Bronchial epithelial cell (primary cell): ENCODE measurements around the gene OXGR1. TPM values are rescaled to one million over a fixed set of nuclear protein-coding genes. Genes with fewer than 3 reads are reported as not detected.

Source experiments
- DNase-seq: peaks from one replicate; pipeline ENCODE4 v3.0.0-alpha.2; 2010; ENCODE audit warnings: low read depth
- FAIRE-seq: peaks from 2 replicates; lab custom pipeline; 2011; peaks lifted over from hg19 to GRCh38; lab: Jason Lieb, UNC
- H3K27me3 ChIP-seq: 2 replicates; pipeline ENCODE4 v1.5.1; 2011; ENCODE audit warnings: low read length; ENCODE audit not compliant: control insufficient read depth, insufficient read depth
- H3K36me3 ChIP-seq: 2 replicates; pipeline ENCODE4 v1.5.1; 2011; ENCODE audit warnings: low read length; ENCODE audit not compliant: control insufficient read depth, insufficient read depth
- H3K4me3 ChIP-seq: 2 replicates; pipeline ENCODE4 v1.5.1; 2011; ENCODE audit warnings: mild to moderate bottlenecking, low read depth, low read length, control low read depth
- CTCF ChIP-seq: IDR thresholded peaks from 2 replicates; pipeline ENCODE4 v1.5.1; 2011; ENCODE audit warnings: mild to moderate bottlenecking, moderate library complexity, low read length, control low read depth, inconsistent platforms; ENCODE audit not compliant: insufficient read depth, severe bottlenecking
- total RNA-seq: library from RNA; depleted of rRNA; stranded (reverse); fragments of >200 nt; gene quantifications from 2 replicates; pipeline ENCODE4 v1.2.1, GENCODE V29; 2014

The OXGR1 gene
- total RNA-seq, 1 donor from 2014 or later, result not detected

- FAIRE-seq, result no peak
- DNase-seq, result no peak
- Histone ChIP-seq H3K4me3 (no peak overlapping the region), H3K27me3 (peaks cover 8% of the 10 kb centered on the region), H3K36me3 (no peaks in the 10 kb centered on the region)
- no peak for TF ChIP-seq CTCF
Observed at GRCh38 chr13:96996886-96997285, 2.6 kb upstream of the OXGR1 start.

GRCh38 chr13:96996107-96996506, 1.8 kb upstream of the OXGR1 start:
- no peak for DNase-seq
- Histone ChIP-seq H3K4me3 (no peak overlapping the region), H3K36me3 (no peaks in the 10 kb centered on the region), H3K27me3 (peaks cover 8% of the 10 kb centered on the region)
- FAIRE-seq, result no peak
- no peak for TF ChIP-seq CTCF

- no peak for TF ChIP-seq CTCF
- FAIRE-seq, result no peak
- peaks cover 8% of the 10 kb centered on the region for H3K27me3 ChIP-seq
- H3K36me3 ChIP-seq, result no peaks in the 10 kb centered on the region
- DNase-seq, result no peak
- H3K4me3 ChIP-seq, result no peak overlapping the region
Observed at GRCh38 chr13:96994858-96995243, 575 bp upstream of the OXGR1 start.

- Histone ChIP-seq H3K36me3 (no peaks in the 10 kb centered on the region), H3K4me3 (no peak overlapping the region), H3K27me3 (peaks cover 8% of the 10 kb centered on the region)
- DNase-seq (peak; percentile 25), FAIRE-seq (no peak)
- no peak for TF ChIP-seq CTCF
Observed at GRCh38 chr13:96993634-96994016, 651 bp downstream of the OXGR1 start.

- Histone ChIP-seq H3K27me3 (peaks cover 8% of the 10 kb centered on the region), H3K4me3 (no peak overlapping the region), H3K36me3 (no peaks in the 10 kb centered on the region)
- FAIRE-seq (no peak), DNase-seq (no peak)
- TF ChIP-seq CTCF, result no peak
Observed at GRCh38 chr13:96992633-96993032, 1.6 kb downstream of the OXGR1 start.

GRCh38 chr13:96991072-96991471, 3.2 kb downstream of the OXGR1 start:
- no peaks in the 10 kb centered on the region for H3K36me3 ChIP-seq
- H3K4me3 ChIP-seq, result no peak overlapping the region
- peaks cover 8% of the 10 kb centered on the region for H3K27me3 ChIP-seq
- no peak for FAIRE-seq
- TF ChIP-seq CTCF, result no peak
- DNase-seq, result no peak
